ENCODE measurements around the gene TUBB4B. TPM values are rescaled to one million over a fixed set of nuclear protein-coding genes. Genes with fewer than 3 reads are reported as not detected.
A peak's percentile ranks its signal among the peaks of the same experiment; 100 is the strongest.

Gene TUBB4B
- total RNA-seq, 2 experiments from 2014 or later: 417 to 443 TPM

- intact Hi-C loops (cut with micrococcal nuclease; ENCODE audit: unreplicated experiment): loop anchor here (1.0 to 2.0 kb wide), 4 partner anchors 27 to 181 kb away; partner anchors contain the start of genes NPDC1 and TPRN
Measured at GRCh38 chr9:137227054-137227852, 13.8 kb upstream of the TUBB4B start, which contains the start of gene RNF224. Gene RNF224 (plus strand): TSS chr9:137227502. CDS start chr9:137228336, 834 bp downstream.

GRCh38 chr9:137227853-137228505 is 13.1 kb upstream of the TUBB4B start:
- Histone ChIP-seq H3K9me2 (ENCODE audit: insufficient read depth, low read length) (no peaks in the 10 kb centered on the region), H3K27ac (ENCODE audit: low read depth, low read length, poor library complexity, severe bottlenecking) (no peak overlapping the region), H3K4me1 (ENCODE audit: insufficient read depth, low read length, poor library complexity, severe bottlenecking) (peaks cover 13% of the 10 kb centered on the region), H3K4me3 (ENCODE audit: low read depth, low read length, poor library complexity, severe bottlenecking) (no peak overlapping the region), H4K20me1 (ENCODE audit: insufficient read depth, low read length) (no peaks in the 10 kb centered on the region), H2AFZ (ENCODE audit: low read length) (no peak overlapping the region), H3K4me2 (ENCODE audit: low read length) (no peak overlapping the region), H3K9me3 (ENCODE audit: low read length) (no peaks in the 10 kb centered on the region), H3K36me3 (ENCODE audit: insufficient read depth, low read length) (no peaks in the 10 kb centered on the region), H3K79me2 (ENCODE audit: insufficient read depth, low read depth, low read length) (no peaks in the 10 kb centered on the region)
- DNase-seq (ENCODE audit: low spot score): no peak
- peak; percentile 10; the same call in 1 of the 2 replicates for TF ChIP-seq CTCF (conservative IDR thresholded peaks at IDR 0.05; ENCODE audit: low read length)
- TF ChIP-seq EZH2phosphoT487 (IDR thresholded peaks at IDR 0.05; ENCODE audit: borderline replicate concordance, low read depth, low read length): no peak
- POLR2A ChIA-PET: interaction anchor here (0.6 kb wide), 1 partner anchor 77 kb away, joined by 5 read pairs; no protein-coding TSS in a partner anchor
- no TSS peak for BruUV-seq (replicated peaks)
- CTCF ChIA-PET (ENCODE audit: unreplicated experiment): no interaction called here
- intact Hi-C loops (cut with micrococcal nuclease; ENCODE audit: unreplicated experiment): loop anchor here (1.0 to 2.0 kb wide), 4 partner anchors 28 to 182 kb away; partner anchors contain the start of genes NPDC1 and TPRN

More at GRCh38 chr9:137227054-137227852, 13.8 kb upstream of the TUBB4B start, which contains the start of gene RNF224:
- Histone ChIP-seq H3K9me2 (ENCODE audit: insufficient read depth, low read length) (no peaks in the 10 kb centered on the region), H3K9me3 (ENCODE audit: low read length) (no peaks in the 10 kb centered on the region), H3K4me2 (ENCODE audit: low read length) (no peak within 1 kb of the TSS), H3K36me3 (ENCODE audit: insufficient read depth, low read length) (no peaks in the 10 kb centered on the region), H3K27ac (ENCODE audit: low read depth, low read length, poor library complexity, severe bottlenecking) (no peak within 1 kb of the TSS), H4K20me1 (ENCODE audit: insufficient read depth, low read length) (no peaks in the 10 kb centered on the region), H3K79me2 (ENCODE audit: insufficient read depth, low read depth, low read length) (no peaks in the 10 kb centered on the region), H3K4me3 (ENCODE audit: low read depth, low read length, poor library complexity, severe bottlenecking) (no peak within 1 kb of the TSS), H2AFZ (ENCODE audit: low read length) (no peak within 1 kb of the TSS), H3K4me1 (ENCODE audit: insufficient read depth, low read length, poor library complexity, severe bottlenecking) (peaks cover 21% of the 10 kb centered on the region)
- ChIA-PET POLR2A (interaction anchor here (0.6 kb wide), 2 partner anchors 77 to 109 kb away, joined by 5 read pairs; no protein-coding TSS in a partner anchor), CTCF (ENCODE audit: unreplicated experiment) (interaction anchor here (0.6 kb wide), 1 partner anchor 34 kb away, joined by 3 read pairs; no protein-coding TSS in a partner anchor)
- peak; percentile 90 for DNase-seq (ENCODE audit: low spot score)
- TF ChIP-seq EZH2phosphoT487 (IDR thresholded peaks at IDR 0.05; ENCODE audit: borderline replicate concordance, low read depth, low read length) (no peak), CTCF (conservative IDR thresholded peaks at IDR 0.05; ENCODE audit: low read length) (peak; percentile 96)
- no TSS peak for BruUV-seq (replicated peaks)

Measured in OCI-LY7 (cell line).